BJ (cell line): Measurements from ENCODE around the gene SNX30. TPM values are rescaled to one million over a fixed set of nuclear protein-coding genes. Genes with fewer than 3 reads are reported as not detected.

Experiments
- polyA plus RNA-seq: library from polyadenylated mRNA; depleted of rRNA; stranded (reverse); fragments of >200 nt; gene quantifications from 2 replicates; pipeline ENCODE4 v1.2.3, GENCODE V29; 2011; rRNA removed

Gene SNX30
- polyA plus RNA-seq, 1 experiment = 6.1 TPM

Other genes starting within 250 kb of the SNX30 start
- 10.9 and 23.8 TPM in 2 replicates for gene INIP, start 32.6 kb upstream of the SNX30 start, polyA plus RNA-seq
- gene SLC46A2, start 140.1 kb downstream of the SNX30 start, polyA plus RNA-seq = not detected in 2 replicates